Vagina (tissue), 2 donors: ENCODE results near the gene SH2D3A.

Source experiments
- POLR2A ChIP-seq, 2 donors: fragments of 450-650 bp; IDR thresholded peaks; one replicate each; pipeline ENCODE4 v1.6.1; 2017; ENCODE audit warnings: antibody characterized with exemption in 2 of 2, mild to moderate bottlenecking in 2 of 2, moderate library complexity in 2 of 2
- POLR2AphosphoS5 ChIP-seq, 2 donors: sonication (generic); formaldehyde crosslinking; IDR thresholded peaks; one replicate each; pipeline ENCODE4 v1.9.0; 2017; ENCODE audit warnings: antibody characterized with exemption in 2 of 2, mild to moderate bottlenecking in 2 of 2, low read depth in 1 of 2; ENCODE audit not compliant: insufficient read depth in 1 of 2
- TF ChIP-seq, protein P1 (sequence below), 3 experiments: fragments of 450-650 bp in 2 of 3; fragments of 200-600 bp in 1 of 3; sonication (generic) in 1 of 3; IDR thresholded peaks; one replicate each; pipeline ENCODE4 v1.5.1; 2017 to 2019; ENCODE audit warnings: antibody characterized with exemption in 3 of 3, mild to moderate bottlenecking in 2 of 3, moderate library complexity in 2 of 3

DNA sequence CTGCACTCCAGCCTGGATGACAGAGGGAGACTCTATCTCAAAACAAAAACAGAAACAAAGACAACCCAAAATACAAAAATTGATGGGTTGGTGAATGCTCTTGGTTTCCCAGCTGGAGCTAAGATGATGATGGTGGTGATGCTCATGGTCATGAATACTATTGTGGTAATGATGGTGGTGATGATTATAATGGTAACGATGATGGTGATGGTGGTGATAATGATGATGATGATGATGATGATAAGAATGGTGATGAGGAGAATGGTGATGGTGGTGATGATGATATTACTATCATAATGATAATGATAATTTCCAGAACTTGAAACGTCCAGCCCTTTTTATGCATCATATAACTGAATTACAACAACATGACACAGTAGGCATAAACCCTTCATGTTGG, 45.4 kb upstream of the SH2D3A start:
- TF ChIP-seq, protein P1, sequence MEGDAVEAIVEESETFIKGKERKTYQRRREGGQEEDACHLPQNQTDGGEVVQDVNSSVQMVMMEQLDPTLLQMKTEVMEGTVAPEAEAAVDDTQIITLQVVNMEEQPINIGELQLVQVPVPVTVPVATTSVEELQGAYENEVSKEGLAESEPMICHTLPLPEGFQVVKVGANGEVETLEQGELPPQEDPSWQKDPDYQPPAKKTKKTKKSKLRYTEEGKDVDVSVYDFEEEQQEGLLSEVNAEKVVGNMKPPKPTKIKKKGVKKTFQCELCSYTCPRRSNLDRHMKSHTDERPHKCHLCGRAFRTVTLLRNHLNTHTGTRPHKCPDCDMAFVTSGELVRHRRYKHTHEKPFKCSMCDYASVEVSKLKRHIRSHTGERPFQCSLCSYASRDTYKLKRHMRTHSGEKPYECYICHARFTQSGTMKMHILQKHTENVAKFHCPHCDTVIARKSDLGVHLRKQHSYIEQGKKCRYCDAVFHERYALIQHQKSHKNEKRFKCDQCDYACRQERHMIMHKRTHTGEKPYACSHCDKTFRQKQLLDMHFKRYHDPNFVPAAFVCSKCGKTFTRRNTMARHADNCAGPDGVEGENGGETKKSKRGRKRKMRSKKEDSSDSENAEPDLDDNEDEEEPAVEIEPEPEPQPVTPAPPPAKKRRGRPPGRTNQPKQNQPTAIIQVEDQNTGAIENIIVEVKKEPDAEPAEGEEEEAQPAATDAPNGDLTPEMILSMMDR (IDR thresholded peaks at IDR 0.05) = no peak
- no peak for TF ChIP-seq POLR2AphosphoS5 (IDR thresholded peaks at IDR 0.05; ENCODE audit: insufficient read depth in 1 of 2, low read depth in 1 of 2)
- TF ChIP-seq POLR2A (IDR thresholded peaks at IDR 0.05) = no peak
